ENCODE measurements around the gene WHRN. TPM values are rescaled to one million over a fixed set of nuclear protein-coding genes. Genes with fewer than 3 reads are reported as not detected.

The WHRN gene
- total RNA-seq, 1 donor from 2014 or later = 6.2 TPM

DNA sequence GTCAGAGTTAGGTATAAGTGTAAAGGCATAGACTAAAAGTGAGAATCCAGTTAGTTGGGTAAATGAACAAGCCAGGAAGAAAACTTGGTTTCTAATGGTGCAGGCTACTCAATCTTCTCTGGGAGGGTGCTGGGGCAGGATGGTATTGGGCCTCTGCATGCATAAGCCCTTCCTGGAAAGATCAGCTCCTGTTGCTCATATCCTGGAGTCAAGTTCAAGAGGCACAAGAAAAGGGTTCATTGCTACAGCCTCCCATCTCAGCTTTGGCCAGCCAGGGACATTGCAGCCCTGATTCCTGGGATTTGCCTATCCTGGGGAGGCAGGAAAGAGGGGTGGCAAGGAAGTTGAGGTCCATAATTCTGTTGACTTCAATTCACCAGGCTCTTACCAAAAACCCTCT, 41.6 kb upstream of the WHRN start:
- H3K4me1 ChIP-seq = no peaks in the 10 kb centered on the region
- H3K9me3 ChIP-seq = no peaks in the 10 kb centered on the region
- H3K27ac ChIP-seq = no peak overlapping the region
- H3K27me3 ChIP-seq (ENCODE audit: low read depth) = no peaks in the 10 kb centered on the region
- intact Hi-C loops (cut with DNase I) = no loop called here
- TF ChIP-seq, protein P1, sequence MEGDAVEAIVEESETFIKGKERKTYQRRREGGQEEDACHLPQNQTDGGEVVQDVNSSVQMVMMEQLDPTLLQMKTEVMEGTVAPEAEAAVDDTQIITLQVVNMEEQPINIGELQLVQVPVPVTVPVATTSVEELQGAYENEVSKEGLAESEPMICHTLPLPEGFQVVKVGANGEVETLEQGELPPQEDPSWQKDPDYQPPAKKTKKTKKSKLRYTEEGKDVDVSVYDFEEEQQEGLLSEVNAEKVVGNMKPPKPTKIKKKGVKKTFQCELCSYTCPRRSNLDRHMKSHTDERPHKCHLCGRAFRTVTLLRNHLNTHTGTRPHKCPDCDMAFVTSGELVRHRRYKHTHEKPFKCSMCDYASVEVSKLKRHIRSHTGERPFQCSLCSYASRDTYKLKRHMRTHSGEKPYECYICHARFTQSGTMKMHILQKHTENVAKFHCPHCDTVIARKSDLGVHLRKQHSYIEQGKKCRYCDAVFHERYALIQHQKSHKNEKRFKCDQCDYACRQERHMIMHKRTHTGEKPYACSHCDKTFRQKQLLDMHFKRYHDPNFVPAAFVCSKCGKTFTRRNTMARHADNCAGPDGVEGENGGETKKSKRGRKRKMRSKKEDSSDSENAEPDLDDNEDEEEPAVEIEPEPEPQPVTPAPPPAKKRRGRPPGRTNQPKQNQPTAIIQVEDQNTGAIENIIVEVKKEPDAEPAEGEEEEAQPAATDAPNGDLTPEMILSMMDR (IDR thresholded peaks at IDR 0.05) = no peak
- ATAC-seq (no peak), DNase-seq (no peak)
- H3K4me3 ChIP-seq = no peak overlapping the region
- H3K36me3 ChIP-seq = no peaks in the 10 kb centered on the region

DNA sequence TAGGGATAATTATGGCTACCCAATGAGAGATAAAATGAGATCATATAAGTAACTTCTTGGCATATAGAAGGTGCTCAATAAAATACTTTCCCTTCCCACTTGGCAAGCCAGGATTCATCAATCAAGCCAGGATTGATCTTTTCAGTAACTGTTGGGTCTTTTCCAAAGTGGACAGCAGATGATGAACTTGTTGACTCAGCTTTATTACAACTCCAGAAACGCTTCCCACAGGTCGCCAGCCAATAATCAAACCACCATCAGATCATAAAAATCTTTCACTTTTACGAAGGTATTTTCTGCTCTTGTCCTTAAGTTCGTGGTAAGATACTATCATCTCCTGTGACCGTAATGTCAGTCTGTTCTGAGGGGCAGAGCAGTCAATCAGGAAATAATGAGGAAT, 39.8 kb upstream of the WHRN start:
- no peak for ATAC-seq
- no peak overlapping the region for H3K27ac ChIP-seq
- H3K36me3 ChIP-seq = no peaks in the 10 kb centered on the region
- H3K9me3 ChIP-seq = no peaks in the 10 kb centered on the region
- H3K4me3 ChIP-seq = no peak overlapping the region
- no peak for DNase-seq
- TF ChIP-seq, protein P1 (IDR thresholded peaks at IDR 0.05) = no peak
- intact Hi-C loops (cut with DNase I) = no loop called here
- no peaks in the 10 kb centered on the region for H3K27me3 ChIP-seq (ENCODE audit: low read depth)
- H3K4me1 ChIP-seq = no peaks in the 10 kb centered on the region

GRCh38 chr9:114539701-114540380, 34.6 kb upstream of the WHRN start:
- Histone ChIP-seq H3K27ac (no peak overlapping the region), H3K9me3 (no peaks in the 10 kb centered on the region), H3K36me3 (no peaks in the 10 kb centered on the region), H3K27me3 (ENCODE audit: low read depth) (no peaks in the 10 kb centered on the region), H3K4me3 (no peak overlapping the region), H3K4me1 (no peaks in the 10 kb centered on the region)
- TF ChIP-seq, protein P1 (IDR thresholded peaks at IDR 0.05) = no peak
- intact Hi-C loops (cut with DNase I) = no loop called here
- DNase-seq (no peak), ATAC-seq (no peak)

DNA sequence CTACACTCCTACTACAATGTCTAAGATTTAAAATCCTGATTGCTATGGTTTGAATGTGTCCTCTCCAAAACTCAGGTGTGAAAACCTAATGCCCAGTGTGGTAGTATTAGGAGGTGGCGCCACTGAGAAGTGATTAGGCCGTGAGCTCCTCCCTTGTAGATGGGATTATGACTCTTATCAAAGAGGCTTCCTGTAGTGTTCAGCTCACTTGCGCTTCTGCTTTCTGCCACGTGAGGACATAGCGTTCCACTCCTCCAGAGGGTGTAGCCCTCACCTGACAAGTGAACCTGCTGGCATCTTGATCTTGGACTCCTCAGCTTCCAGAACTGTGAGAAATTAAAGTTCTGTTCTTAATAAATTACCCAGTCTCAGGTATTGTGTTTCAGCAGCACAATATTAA, 33.0 kb upstream of the WHRN start:
- Histone ChIP-seq H3K4me3 (no peak overlapping the region), H3K36me3 (no peaks in the 10 kb centered on the region), H3K9me3 (no peaks in the 10 kb centered on the region), H3K4me1 (no peaks in the 10 kb centered on the region), H3K27me3 (ENCODE audit: low read depth) (no peaks in the 10 kb centered on the region), H3K27ac (no peak overlapping the region)
- no peak for DNase-seq
- TF ChIP-seq, protein P1 (IDR thresholded peaks at IDR 0.05) = peak; percentile 24
- peak; percentile 37 to 72 for ATAC-seq
- intact Hi-C loops (cut with DNase I) = no loop called here

DNA sequence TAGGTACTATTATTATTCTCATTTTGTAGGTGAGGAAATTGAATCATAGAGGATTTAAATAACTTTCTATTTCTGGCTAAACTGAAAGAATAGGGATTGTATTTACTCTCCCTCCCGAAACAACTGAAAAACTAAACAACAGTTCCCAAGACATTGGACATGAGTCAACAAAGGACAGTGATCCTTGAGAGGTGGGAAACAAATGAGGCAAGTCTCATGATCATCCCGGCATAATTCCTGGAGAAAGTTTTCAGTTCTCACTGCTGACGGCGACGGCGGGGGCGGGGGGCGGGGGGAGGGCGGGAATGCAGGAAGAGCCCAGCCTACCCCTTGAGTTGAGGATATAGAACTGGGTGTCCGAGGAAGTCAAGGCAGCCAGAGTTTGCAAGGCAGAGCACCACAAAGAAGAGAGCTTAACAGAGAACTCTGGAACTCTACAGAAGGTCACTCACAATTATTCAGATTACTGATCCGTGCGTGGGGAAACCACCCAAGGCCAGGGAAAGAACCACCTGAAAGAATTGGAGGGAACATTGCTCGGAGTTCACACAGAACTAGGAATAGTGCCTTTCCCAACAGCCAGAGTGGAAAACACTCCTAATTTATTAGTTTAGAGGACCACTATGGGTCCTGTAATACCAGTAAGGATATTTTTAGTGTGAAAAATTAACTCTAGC, 27.4 kb upstream of the WHRN start:
- no peak for DNase-seq
- ATAC-seq = peak; percentile 53 to 54
- Histone ChIP-seq H3K36me3 (no peaks in the 10 kb centered on the region), H3K9me3 (no peaks in the 10 kb centered on the region), H3K4me1 (no peaks in the 10 kb centered on the region), H3K27ac (no peak overlapping the region), H3K27me3 (ENCODE audit: low read depth) (no peaks in the 10 kb centered on the region), H3K4me3 (no peak overlapping the region)
- intact Hi-C loops (cut with DNase I) = no loop called here
- TF ChIP-seq, protein P1 (IDR thresholded peaks at IDR 0.05) = no peak
